Measurements from ENCODE around the gene THSD7A.

The THSD7A gene

GRCh38 chr7:11466517-11467105 lies 365.4 kb downstream of the THSD7A start:
- no peak overlapping the region for H3K9ac ChIP-seq (ENCODE audit: low read depth, low read length)
- no peak overlapping the region for H3K27ac ChIP-seq (ENCODE audit: low read depth, low read length)
- no peaks in the 10 kb centered on the region for H3K27me3 ChIP-seq (ENCODE audit: control insufficient read depth, insufficient read depth, low read length)
- no peaks in the 10 kb centered on the region for H3K9me3 ChIP-seq (ENCODE audit: control insufficient read depth, insufficient read depth, low read length)
- no peak overlapping the region for H3K4me3 ChIP-seq (ENCODE audit: low read depth, low read length)
- no peaks in the 10 kb centered on the region for H3K36me3 ChIP-seq (ENCODE audit: control insufficient read depth, insufficient read depth, low read length)
- no peaks in the 10 kb centered on the region for H3K4me1 ChIP-seq (ENCODE audit: control insufficient read depth, insufficient read depth, low read length)

DNA sequence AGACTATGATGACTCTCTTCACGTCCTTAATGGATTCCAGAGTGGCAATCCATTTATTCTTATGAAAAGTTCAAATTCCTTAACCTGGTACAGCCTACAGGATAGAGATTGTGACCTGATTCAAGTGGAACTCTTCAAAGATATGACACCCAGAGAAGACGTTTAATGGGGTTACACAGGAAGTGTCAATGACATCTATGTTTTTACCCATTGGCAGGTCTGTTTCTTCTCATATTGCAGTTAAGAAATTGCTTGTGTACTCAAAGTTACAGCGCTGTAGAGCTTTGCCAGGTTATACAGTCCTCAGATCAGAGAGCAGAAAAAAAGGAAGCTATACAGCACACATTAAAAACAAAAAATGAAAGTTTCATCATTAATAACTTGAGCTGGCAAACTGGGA lies 367.4 kb downstream of the THSD7A start:
- H3K9ac ChIP-seq (ENCODE audit: low read depth, low read length), result no peak overlapping the region
- H3K9me3 ChIP-seq (ENCODE audit: control insufficient read depth, insufficient read depth, low read length), result no peaks in the 10 kb centered on the region
- no peak overlapping the region for H3K27ac ChIP-seq (ENCODE audit: low read depth, low read length)
- no peak overlapping the region for H3K4me3 ChIP-seq (ENCODE audit: low read depth, low read length)
- no peaks in the 10 kb centered on the region for H3K27me3 ChIP-seq (ENCODE audit: control insufficient read depth, insufficient read depth, low read length)
- H3K36me3 ChIP-seq (ENCODE audit: control insufficient read depth, insufficient read depth, low read length), result no peaks in the 10 kb centered on the region
- no peaks in the 10 kb centered on the region for H3K4me1 ChIP-seq (ENCODE audit: control insufficient read depth, insufficient read depth, low read length)

- no peaks in the 10 kb centered on the region for H3K36me3 ChIP-seq (ENCODE audit: control insufficient read depth, insufficient read depth, low read length)
- no peak overlapping the region for H3K4me3 ChIP-seq (ENCODE audit: low read depth, low read length)
- no peak overlapping the region for H3K27ac ChIP-seq (ENCODE audit: low read depth, low read length)
- no peak overlapping the region for H3K9ac ChIP-seq (ENCODE audit: low read depth, low read length)
- H3K4me1 ChIP-seq (ENCODE audit: control insufficient read depth, insufficient read depth, low read length), result no peaks in the 10 kb centered on the region
- no peaks in the 10 kb centered on the region for H3K27me3 ChIP-seq (ENCODE audit: control insufficient read depth, insufficient read depth, low read length)
- no peaks in the 10 kb centered on the region for H3K9me3 ChIP-seq (ENCODE audit: control insufficient read depth, insufficient read depth, low read length)
Observed at GRCh38 chr7:11461946-11462345, 370.1 kb downstream of the THSD7A start.

DNA sequence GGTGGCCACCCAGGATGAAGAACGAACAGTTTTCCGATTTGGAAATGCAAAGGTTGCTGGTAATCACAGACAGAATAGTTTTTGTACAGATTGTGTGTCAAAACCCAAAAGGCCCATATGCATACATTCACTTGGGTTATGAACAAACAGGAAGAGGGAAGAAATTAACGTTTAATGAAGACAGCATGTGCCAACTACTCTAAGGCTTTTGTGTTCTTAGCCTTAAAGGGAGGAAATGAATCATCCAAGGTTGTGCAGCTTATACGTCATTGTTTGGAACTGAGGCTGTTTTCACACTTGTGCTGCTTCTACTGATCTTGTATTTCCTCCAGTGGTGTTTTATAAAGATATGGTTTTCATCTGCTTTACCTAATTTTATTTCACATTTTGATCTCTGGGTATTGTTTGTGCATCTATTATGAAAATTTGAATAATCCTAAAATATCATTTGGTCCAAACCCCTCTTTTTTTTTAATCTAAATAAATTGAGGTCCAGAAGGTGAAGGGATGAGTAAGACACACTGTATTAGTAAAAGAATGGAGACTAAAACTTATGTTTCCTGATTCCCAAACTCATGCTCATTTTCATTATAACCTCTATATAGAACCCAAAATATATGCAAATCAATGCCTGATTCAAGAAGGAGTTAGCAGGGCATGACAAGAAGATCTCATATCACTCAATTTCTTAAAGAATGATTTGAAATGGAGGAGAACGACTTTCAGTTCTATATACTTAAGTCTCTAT lies 373.1 kb downstream of the THSD7A start:
- H3K36me3 ChIP-seq (ENCODE audit: control insufficient read depth, insufficient read depth, low read length), result no peaks in the 10 kb centered on the region
- H3K27ac ChIP-seq (ENCODE audit: low read depth, low read length), result no peak overlapping the region
- no peaks in the 10 kb centered on the region for H3K9me3 ChIP-seq (ENCODE audit: control insufficient read depth, insufficient read depth, low read length)
- no peaks in the 10 kb centered on the region for H3K4me1 ChIP-seq (ENCODE audit: control insufficient read depth, insufficient read depth, low read length)
- H3K9ac ChIP-seq (ENCODE audit: low read depth, low read length), result no peak overlapping the region
- no peak overlapping the region for H3K4me3 ChIP-seq (ENCODE audit: low read depth, low read length)
- H3K27me3 ChIP-seq (ENCODE audit: control insufficient read depth, insufficient read depth, low read length), result no peaks in the 10 kb centered on the region

GRCh38 chr7:11457419-11457818 lies 374.6 kb downstream of the THSD7A start:
- Histone ChIP-seq H3K4me3 (ENCODE audit: low read depth, low read length) (no peak overlapping the region), H3K9me3 (ENCODE audit: control insufficient read depth, insufficient read depth, low read length) (no peaks in the 10 kb centered on the region), H3K36me3 (ENCODE audit: control insufficient read depth, insufficient read depth, low read length) (no peaks in the 10 kb centered on the region), H3K27me3 (ENCODE audit: control insufficient read depth, insufficient read depth, low read length) (no peaks in the 10 kb centered on the region), H3K27ac (ENCODE audit: low read depth, low read length) (no peak overlapping the region), H3K9ac (ENCODE audit: low read depth, low read length) (no peak overlapping the region), H3K4me1 (ENCODE audit: control insufficient read depth, insufficient read depth, low read length) (no peaks in the 10 kb centered on the region)

DNA sequence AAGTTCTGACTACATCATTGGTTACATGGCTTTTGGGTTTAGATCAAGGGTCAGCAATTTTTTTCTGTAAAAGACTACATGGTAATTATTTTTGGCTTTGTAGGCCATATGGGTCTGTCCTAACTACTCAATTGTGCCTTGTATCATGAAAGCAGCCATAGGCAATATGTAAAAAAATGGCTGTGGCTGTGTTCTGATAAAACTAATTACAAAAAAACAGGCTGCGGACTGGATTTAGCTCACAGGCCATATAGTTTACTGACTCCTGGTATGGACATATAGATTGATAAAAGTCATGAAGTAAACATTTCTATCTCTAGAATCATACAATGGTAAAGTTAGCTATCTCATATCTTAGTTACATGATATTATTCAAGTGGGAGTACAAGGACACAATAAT lies 375.4 kb downstream of the THSD7A start:
- Histone ChIP-seq H3K27me3 (ENCODE audit: control insufficient read depth, insufficient read depth, low read length) (no peaks in the 10 kb centered on the region), H3K4me3 (ENCODE audit: low read depth, low read length) (no peak overlapping the region), H3K27ac (ENCODE audit: low read depth, low read length) (no peak overlapping the region), H3K9me3 (ENCODE audit: control insufficient read depth, insufficient read depth, low read length) (no peaks in the 10 kb centered on the region), H3K36me3 (ENCODE audit: control insufficient read depth, insufficient read depth, low read length) (no peaks in the 10 kb centered on the region), H3K4me1 (ENCODE audit: control insufficient read depth, insufficient read depth, low read length) (no peaks in the 10 kb centered on the region), H3K9ac (ENCODE audit: low read depth, low read length) (no peak overlapping the region)

DNA sequence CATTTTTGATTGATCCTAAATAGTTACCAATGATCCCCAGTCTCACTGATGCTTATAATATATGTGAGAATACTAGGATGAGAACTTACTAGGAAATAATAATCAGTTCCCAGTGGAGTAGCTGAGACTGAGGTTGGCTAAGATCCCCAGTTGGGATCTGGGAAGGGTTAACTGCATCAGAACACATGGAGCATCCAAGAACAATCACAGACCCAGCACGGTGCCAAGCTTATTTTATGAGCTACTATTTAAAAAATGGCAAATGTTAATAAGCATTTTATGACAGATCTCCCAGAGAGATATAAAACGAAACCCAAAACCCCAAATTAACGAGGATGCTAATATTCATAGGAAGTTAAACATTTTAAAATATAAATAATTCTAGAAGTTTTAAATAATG lies 379.5 kb downstream of the THSD7A start:
- Histone ChIP-seq H3K36me3 (ENCODE audit: control insufficient read depth, insufficient read depth, low read length) (no peaks in the 10 kb centered on the region), H3K9me3 (ENCODE audit: control insufficient read depth, insufficient read depth, low read length) (no peaks in the 10 kb centered on the region), H3K4me3 (ENCODE audit: low read depth, low read length) (no peak overlapping the region), H3K4me1 (ENCODE audit: control insufficient read depth, insufficient read depth, low read length) (no peaks in the 10 kb centered on the region), H3K9ac (ENCODE audit: low read depth, low read length) (no peak overlapping the region), H3K27ac (ENCODE audit: low read depth, low read length) (no peak overlapping the region), H3K27me3 (ENCODE audit: control insufficient read depth, insufficient read depth, low read length) (no peaks in the 10 kb centered on the region)

GRCh38 chr7:11450281-11450680 lies 381.7 kb downstream of the THSD7A start:
- no peaks in the 10 kb centered on the region for H3K36me3 ChIP-seq (ENCODE audit: control insufficient read depth, insufficient read depth, low read length)

DNA sequence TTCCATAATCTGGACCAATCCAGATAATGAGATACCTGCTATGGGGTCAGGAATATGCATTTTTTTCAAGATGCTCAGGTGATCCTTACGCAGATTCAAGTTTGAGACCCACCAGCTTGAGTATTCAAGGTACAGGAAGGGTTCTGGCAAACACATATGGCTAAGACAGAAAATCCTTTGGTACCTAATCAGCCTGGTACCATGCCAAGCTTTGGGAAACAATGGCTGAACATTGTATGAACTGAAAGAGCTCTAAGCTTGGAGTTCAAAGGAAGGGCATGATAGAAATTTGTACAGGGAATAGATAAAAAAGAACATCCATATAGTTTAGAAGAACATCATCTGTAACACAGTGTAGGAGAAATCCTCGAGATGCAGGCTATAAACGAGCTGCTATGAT lies 382.7 kb downstream of the THSD7A start:
- H3K4me3 ChIP-seq (ENCODE audit: low read depth, low read length), result no peak overlapping the region
- H3K4me1 ChIP-seq (ENCODE audit: control insufficient read depth, insufficient read depth, low read length), result no peaks in the 10 kb centered on the region
- H3K36me3 ChIP-seq (ENCODE audit: control insufficient read depth, insufficient read depth, low read length), result no peaks in the 10 kb centered on the region
- H3K27ac ChIP-seq (ENCODE audit: low read depth, low read length), result no peak overlapping the region
- no peaks in the 10 kb centered on the region for H3K27me3 ChIP-seq (ENCODE audit: control insufficient read depth, insufficient read depth, low read length)
- H3K9me3 ChIP-seq (ENCODE audit: control insufficient read depth, insufficient read depth, low read length), result no peaks in the 10 kb centered on the region
- H3K9ac ChIP-seq (ENCODE audit: low read depth, low read length), result no peak overlapping the region

More at GRCh38 chr7:11450281-11450680, 381.7 kb downstream of the THSD7A start:
- no peak overlapping the region for H3K4me3 ChIP-seq (ENCODE audit: low read depth, low read length)
- H3K9me3 ChIP-seq (ENCODE audit: control insufficient read depth, insufficient read depth, low read length), result no peaks in the 10 kb centered on the region
- H3K4me1 ChIP-seq (ENCODE audit: control insufficient read depth, insufficient read depth, low read length), result no peaks in the 10 kb centered on the region
- H3K27me3 ChIP-seq (ENCODE audit: control insufficient read depth, insufficient read depth, low read length), result no peaks in the 10 kb centered on the region
- H3K27ac ChIP-seq (ENCODE audit: low read depth, low read length), result no peak overlapping the region
- H3K9ac ChIP-seq (ENCODE audit: low read depth, low read length), result no peak overlapping the region

DNA sequence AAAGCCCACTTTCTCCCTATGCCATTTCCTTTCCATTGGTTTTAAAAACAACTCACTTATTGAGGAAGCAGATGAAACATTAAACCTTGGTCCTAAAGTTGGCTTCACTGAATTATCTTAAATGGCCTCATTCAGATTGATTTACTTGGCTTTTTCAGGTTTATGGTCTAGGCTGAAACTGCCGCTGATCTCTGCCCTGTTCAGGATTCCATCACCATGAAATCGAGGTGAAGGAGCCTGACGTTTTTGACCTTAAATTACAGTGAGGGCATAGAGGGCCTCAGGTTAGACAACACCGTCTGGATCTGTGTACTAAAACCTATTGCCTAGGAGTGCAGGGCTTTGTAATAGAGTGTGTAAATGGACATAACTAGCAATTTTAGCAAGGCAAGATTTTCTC lies 383.7 kb downstream of the THSD7A start:
- Histone ChIP-seq H3K27ac (ENCODE audit: low read depth, low read length) (no peak overlapping the region), H3K36me3 (ENCODE audit: control insufficient read depth, insufficient read depth, low read length) (no peaks in the 10 kb centered on the region), H3K4me1 (ENCODE audit: control insufficient read depth, insufficient read depth, low read length) (no peaks in the 10 kb centered on the region), H3K4me3 (ENCODE audit: low read depth, low read length) (no peak overlapping the region), H3K9me3 (ENCODE audit: control insufficient read depth, insufficient read depth, low read length) (no peaks in the 10 kb centered on the region), H3K27me3 (ENCODE audit: control insufficient read depth, insufficient read depth, low read length) (no peaks in the 10 kb centered on the region), H3K9ac (ENCODE audit: low read depth, low read length) (no peak overlapping the region)

GRCh38 chr7:11447106-11447505 lies 384.9 kb downstream of the THSD7A start:
- no peaks in the 10 kb centered on the region for H3K4me1 ChIP-seq (ENCODE audit: control insufficient read depth, insufficient read depth, low read length)
- no peak overlapping the region for H3K27ac ChIP-seq (ENCODE audit: low read depth, low read length)
- H3K4me3 ChIP-seq (ENCODE audit: low read depth, low read length), result no peak overlapping the region
- H3K9me3 ChIP-seq (ENCODE audit: control insufficient read depth, insufficient read depth, low read length), result no peaks in the 10 kb centered on the region
- no peaks in the 10 kb centered on the region for H3K36me3 ChIP-seq (ENCODE audit: control insufficient read depth, insufficient read depth, low read length)
- H3K27me3 ChIP-seq (ENCODE audit: control insufficient read depth, insufficient read depth, low read length), result no peaks in the 10 kb centered on the region
- no peak overlapping the region for H3K9ac ChIP-seq (ENCODE audit: low read depth, low read length)

Data from HUES48 (cell line).